AG04449 (cell line): Measurements from ENCODE around the gene AFF3.

Experiments
- CTCF ChIA-PET: fragments of 350-600 bp; formaldehyde crosslinking; extraction: SDS; loops from one replicate; lab custom pipeline; 2021; ENCODE audit warnings: antibody characterized with exemption; lab: Yijun Ruan, JAX
- POLR2A ChIA-PET: fragments of 400-600, 350-600 bp; formaldehyde crosslinking; extraction: SDS; loops from one replicate; lab custom pipeline; 2020; ENCODE audit warnings: antibody characterized with exemption, inconsistent platforms; lab: Yijun Ruan, JAX
- DNase-seq: peaks from one replicate; pipeline ENCODE4 v3.0.0-alpha.2; 2010; ENCODE audit warnings: low read depth, low spot score
- H3K4me3 ChIP-seq: 2 replicates; pipeline ENCODE4 v1.5.1; 2011; ENCODE audit warnings: low read depth, mild to moderate bottlenecking, control low read depth, low read length
- CTCF ChIP-seq: IDR thresholded peaks from one replicate; pipeline ENCODE4 v1.5.1; 2011; ENCODE audit warnings: mild to moderate bottlenecking, moderate library complexity, low read length, control low read depth, inconsistent platforms; ENCODE audit not compliant: insufficient read depth; ENCODE audit errors: missing control alignments

The AFF3 gene

GRCh38 chr2:99728166-99728565 is 414.2 kb downstream of the AFF3 start:
- POLR2A ChIA-PET, result no interaction called here
- no peak for DNase-seq
- no peak overlapping the region for H3K4me3 ChIP-seq
- TF ChIP-seq CTCF, result no peak
- CTCF ChIA-PET, result interaction anchor here (1.3 to 6.8 kb wide), 2 partner anchors 169 to 532 kb away, joined by 3 to 71 read pairs; no protein-coding TSS in a partner anchor

- CTCF ChIA-PET, result interaction anchor here (1.5 to 6.8 kb wide), 5 partner anchors 166 to 533 kb away, joined by 4 to 71 read pairs (median 7); no protein-coding TSS in a partner anchor
- TF ChIP-seq CTCF, result no peak
- H3K4me3 ChIP-seq, result no peak overlapping the region
- POLR2A ChIA-PET, result no interaction called here
- DNase-seq, result no peak
Measured at GRCh38 chr2:99727199-99727598, 415.2 kb downstream of the AFF3 start.

- DNase-seq, result no peak
- CTCF ChIA-PET, result interaction anchor here (1.2 to 6.8 kb wide), 11 partner anchors 153 to 533 kb away, joined by 3 to 71 read pairs (median 5); no protein-coding TSS in a partner anchor
- TF ChIP-seq CTCF, result no peak
- POLR2A ChIA-PET, result no interaction called here
- H3K4me3 ChIP-seq, result no peak overlapping the region
Measured at GRCh38 chr2:99726691-99727090, 415.7 kb downstream of the AFF3 start.

- no peak overlapping the region for H3K4me3 ChIP-seq
- POLR2A ChIA-PET, result no interaction called here
- no peak for TF ChIP-seq CTCF
- CTCF ChIA-PET, result interaction anchor here (0.6 to 6.8 kb wide), 23 partner anchors 21 to 655 kb away, joined by 3 to 71 read pairs (median 4); no protein-coding TSS in a partner anchor
- DNase-seq, result no peak
Measured at GRCh38 chr2:99725820-99726219, 416.6 kb downstream of the AFF3 start.

GRCh38 chr2:99722476-99722875 is 419.9 kb downstream of the AFF3 start:
- POLR2A ChIA-PET, result no interaction called here
- H3K4me3 ChIP-seq, result no peak overlapping the region
- no peak for DNase-seq
- no peak for TF ChIP-seq CTCF
- CTCF ChIA-PET, result interaction anchor here (0.8 to 1.2 kb wide), 2 partner anchors 20 to 163 kb away, joined by 3 to 6 read pairs; no protein-coding TSS in a partner anchor

DNA sequence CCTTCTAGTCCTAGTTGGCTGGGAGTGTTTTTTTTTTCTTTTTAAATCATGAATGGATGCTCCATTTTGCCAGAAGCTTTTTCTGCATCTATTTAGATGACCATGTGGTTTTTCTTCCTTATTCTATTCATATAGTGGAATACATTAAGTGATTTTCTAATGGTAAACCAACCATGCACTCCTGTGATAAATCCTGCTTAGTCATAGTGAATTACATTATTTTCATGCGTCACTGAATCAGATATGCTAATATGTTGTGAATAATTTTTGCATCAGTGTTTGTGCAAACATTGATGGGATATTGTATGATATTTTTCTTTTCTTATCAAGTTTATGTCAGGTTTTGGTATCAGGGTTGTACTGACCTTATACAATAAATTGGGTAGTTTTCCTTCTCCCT is 423.3 kb downstream of the AFF3 start:
- POLR2A ChIA-PET, result no interaction called here
- DNase-seq, result no peak
- TF ChIP-seq CTCF, result no peak

More for the DNA sequence above, 423.3 kb downstream of the AFF3 start:
- no peak overlapping the region for H3K4me3 ChIP-seq
- CTCF ChIA-PET, result no interaction called here
